ENCODE data around the gene MBNL3.
"Not testable (repeated sequence)": the region's sequence is repeated elsewhere in the genome, so short reads cannot be mapped to it uniquely, and the experiment has no call there.

MBNL3 gene

DNA sequence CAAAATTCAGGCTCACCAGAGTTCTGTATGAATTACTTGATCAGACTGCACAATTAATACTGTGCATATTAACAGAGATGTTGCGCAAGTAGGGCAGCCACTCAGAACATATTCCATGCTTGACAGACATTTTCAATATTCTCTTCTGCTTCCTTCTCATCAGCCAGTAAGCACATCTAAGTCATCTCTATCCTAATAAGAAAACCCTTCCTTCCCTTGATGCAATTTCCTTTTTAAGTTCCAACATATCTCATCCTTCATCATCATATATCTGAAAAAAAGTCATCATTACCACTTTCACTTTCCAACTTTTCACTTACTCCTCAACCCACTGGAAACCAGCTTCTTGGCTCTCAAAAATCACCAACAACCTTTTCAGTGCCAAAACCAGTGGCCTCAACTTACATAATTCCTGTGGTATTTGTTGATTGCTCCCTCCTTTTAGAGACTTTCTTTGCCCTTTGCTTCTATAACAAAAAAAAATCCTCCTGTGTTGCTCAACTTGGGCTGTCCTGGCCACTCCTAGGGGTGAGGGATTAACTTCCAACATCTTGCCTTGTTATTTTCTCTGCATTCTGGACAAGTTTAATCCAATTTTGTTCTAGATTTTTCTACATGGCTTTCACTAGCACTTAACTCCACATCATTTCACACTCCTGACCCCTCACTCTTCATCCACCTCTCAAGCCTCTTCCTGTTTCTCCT, 14.1 kb downstream of the MBNL3 start:
- no peak for DNase-seq

DNA sequence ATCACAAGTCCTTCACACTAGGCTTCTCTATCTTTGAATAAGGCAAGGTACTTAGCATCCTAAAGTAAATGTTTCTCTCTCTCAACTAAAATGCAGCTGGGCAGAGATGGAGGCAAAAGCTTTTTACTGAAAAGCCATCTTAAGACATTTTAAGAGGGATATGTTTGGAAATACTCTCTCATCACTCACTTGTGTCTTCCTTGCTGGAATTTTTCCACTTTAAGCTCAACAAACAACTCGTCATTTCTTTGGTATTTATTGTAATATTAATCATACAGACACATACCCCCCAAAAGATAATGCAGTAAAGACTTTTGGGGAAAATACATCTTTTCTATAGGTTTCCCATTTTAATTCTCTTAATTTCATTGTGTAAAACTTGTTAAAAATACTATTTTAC, 16.4 kb downstream of the MBNL3 start:
- DNase-seq: no peak

DNA sequence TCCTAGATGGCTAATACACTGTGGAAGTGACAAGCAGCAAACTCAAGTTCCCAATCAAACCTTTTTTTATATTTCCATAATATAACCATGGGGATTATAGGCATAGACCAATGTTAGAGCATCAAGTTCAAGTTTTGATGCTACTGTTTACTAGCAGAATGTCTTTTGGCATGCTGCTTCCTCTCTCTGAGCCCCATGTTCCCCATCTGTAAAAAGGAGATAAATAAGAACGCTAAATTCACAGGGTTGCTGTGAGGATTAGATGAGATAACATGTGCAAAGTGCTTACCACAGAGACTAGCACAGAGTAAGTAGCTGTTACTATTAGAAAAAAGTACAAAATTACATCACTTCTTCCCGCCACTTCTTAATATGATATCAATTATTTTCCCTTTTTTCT, 18.0 kb downstream of the MBNL3 start:
- DNase-seq: no peak

GRCh38 chrX:132470179-132470578, 18.7 kb downstream of the MBNL3 start:
- DNase-seq: no peak

GRCh38 chrX:132468454-132468853, 20.4 kb downstream of the MBNL3 start:
- DNase-seq: no peak

DNA sequence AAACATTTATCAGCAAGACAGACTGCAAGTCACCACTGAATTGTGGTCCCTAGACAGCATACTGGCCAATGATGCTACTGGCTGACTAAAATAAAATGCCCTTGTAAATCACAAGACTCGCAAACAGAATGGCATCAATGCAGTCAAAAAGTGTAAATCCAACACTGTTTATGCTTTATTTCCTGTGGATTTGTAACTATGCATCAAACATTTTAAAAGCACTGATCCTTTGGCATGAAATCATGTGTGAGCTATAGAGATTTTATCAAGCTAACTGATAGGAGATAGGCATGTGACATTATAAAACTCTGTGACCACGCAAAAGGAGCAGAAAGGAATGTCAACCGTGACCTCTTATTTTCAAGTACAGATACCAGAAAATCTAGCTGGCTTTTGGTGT, 20.8 kb downstream of the MBNL3 start:
- no peak for DNase-seq

DNA sequence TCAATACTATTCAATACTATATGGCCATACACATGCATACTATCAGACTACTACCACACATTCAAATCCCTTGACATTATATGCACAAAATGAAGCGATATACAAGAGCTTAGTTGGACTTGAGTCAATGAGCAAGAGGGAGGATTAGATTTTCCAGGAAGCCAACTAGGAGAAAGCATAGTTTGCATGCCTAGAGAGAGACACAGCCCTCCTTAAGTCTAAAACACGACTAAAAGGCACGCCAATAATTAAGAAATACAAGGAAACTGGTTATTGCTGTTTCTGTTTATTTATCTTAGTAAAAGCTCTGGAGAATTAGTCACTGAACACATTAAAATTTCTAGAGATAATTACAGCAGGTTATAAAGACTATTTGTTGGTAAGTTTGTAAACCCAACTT, 21.8 kb downstream of the MBNL3 start:
- DNase-seq: no peak

GRCh38 chrX:132463411-132463810, 25.4 kb downstream of the MBNL3 start:
- no peak for DNase-seq

DNA sequence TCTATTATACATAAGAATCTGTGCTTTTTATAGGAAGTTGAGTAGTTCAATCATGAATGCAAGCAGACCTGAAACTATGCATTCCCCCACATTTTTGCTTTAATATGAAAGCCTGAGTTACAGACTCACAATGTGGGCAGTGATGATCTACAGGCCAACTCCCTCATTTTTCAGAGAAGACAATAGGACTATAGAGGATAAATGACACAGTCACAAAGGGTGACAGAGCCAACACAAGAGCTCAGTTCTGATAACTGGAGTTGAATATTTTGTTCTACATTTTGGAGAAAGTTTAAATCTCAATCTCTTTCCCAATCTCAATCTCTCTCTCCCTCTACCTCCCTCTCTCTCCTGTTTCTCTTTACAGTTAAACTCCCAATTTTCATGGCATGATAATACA, 27.0 kb downstream of the MBNL3 start:
- no peak for DNase-seq

DNA sequence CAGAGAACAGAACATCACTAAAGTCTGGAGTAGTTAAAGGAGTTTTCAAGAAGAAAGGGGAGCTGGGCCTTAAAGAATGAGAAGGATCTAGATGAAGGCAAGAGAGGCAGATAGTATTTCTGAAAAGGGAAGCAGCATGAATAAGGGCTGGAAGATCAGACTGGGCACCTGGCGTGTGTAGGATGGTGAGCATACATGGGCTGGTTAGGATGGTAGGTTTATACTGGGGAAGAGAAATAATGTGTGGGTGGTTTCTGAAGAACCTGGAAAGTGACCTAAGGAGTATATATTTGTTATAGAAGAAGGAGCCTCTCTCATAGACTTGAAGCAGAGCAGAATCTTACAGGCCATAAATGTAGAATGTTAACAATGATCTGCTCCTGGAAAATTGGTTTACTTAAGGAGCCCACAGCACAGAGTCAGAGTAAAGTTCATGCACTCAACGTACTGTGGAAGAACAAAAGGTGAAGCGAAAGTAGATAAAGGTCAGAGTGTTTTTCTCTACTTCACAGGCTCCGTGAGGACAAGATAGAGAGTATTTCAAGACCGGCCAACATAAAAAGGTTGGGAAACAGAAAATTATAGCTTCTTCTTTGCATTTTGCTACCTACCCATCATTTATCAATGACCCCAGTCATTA, 35.8 kb downstream of the MBNL3 start:
- DNase-seq: no peak

- DNase-seq: not testable (repeated sequence)
These were observed 42.9 kb downstream of the MBNL3 start for GRCh38 chrX:132445909-132446308.

GRCh38 chrX:132444936-132445335, 43.9 kb downstream of the MBNL3 start:
- DNase-seq: no peak

DNA sequence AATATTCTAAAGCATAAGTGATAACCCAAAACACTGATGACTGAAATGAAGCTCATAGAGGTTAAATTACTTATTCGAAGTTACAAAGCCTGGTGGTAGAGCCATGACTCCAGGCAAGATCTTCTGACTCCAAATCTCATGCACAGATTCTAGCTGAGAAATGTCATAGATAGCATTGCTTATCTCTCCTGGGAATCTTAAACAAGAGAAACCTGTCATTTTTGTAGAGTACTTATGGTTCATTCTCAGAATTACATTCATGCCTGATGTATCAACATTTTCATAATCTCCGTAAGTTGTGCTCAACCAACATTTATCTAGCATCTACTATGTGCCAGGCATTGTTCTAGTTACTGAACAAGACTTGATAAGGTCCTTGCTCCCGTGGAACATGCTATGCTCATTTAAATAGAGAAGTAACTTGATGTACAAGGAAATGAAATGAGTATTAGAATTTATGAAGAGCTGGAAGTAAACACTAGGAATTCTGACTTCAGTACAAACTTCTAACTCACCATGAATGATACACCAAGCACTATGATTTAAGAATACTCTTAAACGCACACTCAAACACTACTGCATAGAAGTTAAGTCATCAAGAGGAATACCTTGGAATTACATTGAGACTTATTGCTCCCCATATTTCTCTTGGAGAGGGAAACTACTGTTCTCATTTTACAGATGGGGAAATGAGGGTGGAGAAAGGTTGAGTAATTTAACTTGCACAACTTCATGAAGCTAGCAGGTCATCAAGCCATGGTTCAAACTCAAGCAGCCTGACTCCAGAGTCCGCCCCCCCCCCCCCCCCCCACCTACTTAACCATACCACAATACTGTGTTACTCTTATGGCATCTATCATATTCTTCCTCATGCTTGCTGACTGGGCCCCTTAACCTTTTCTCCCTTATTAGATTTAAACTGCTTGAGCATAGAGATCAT, 45.4 kb downstream of the MBNL3 start:
- no peak for DNase-seq

GRCh38 chrX:132442691-132443090, 46.1 kb downstream of the MBNL3 start:
- DNase-seq: no peak

- DNase-seq: no peak
These were observed 53.6 kb downstream of the MBNL3 start for GRCh38 chrX:132435222-132435621.

DNA sequence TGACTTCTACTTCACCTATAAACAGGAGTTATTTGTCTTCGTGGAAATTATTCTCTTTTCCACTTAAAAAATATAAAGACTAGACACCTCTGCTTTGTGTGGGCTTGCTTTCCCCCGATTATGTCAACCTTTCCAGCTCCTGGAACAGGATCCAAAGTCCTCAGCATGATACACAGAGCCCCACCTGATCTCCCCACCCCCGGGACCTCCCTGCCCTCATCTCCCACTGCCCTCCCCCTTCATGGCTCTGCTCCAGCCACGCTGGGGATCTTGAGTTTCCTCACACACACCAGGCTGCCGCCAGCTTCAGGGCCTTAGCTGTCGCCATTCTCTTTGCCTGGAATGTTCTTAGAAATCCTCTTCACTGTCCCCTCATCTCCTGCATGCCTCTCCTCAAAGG, 55.3 kb downstream of the MBNL3 start:
- no peak for DNase-seq

GRCh38 chrX:132433001-132433400, 55.8 kb downstream of the MBNL3 start:
- DNase-seq: no peak

DNA sequence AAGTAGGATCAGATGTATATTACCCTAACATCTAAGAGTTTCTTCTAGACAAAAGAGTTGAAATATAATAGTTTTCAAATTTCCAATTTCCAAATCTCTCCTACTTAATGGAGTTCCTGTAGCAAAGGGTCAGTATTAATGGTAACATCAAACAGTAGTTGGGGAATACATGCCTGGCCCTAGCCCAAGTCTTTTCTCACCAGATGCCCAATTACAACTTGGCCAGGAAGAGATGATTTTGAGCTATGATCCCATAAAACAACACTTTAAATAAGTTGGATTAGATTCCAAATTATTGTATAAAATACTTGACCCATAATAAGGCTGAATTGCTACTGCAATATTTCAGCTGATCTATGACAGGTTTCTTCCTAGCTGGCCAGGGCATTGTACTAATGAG, 59.9 kb downstream of the MBNL3 start:
- no peak for DNase-seq

- no peak for DNase-seq
These were observed 62.0 kb downstream of the MBNL3 start for GRCh38 chrX:132426695-132427281.

DNA sequence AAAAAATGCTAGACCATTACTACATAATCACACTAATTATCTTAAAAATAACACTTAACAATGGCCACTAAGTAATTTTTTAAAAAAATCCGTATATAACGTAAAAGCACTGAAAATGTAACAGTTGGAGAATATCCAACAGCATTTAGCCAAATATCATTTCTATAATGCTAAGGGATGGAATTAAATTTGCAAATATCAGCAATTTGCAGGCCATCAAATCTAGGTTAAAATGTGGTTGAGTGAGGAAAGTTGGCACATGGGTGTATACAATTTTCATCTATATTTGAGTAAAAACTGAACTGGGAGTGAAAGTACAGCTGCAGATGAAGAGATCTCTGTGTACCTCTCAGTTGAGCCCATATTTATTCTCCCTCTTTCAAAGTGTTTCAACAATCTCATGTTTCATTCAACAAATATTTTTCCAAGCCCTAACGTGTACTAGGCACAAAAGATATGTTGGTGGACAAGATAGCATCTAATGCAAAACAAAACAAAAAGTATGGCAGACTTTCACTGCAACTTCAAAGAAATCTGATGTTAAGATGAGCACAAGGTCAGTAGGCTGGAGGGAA, 63.0 kb downstream of the MBNL3 start:
- no peak for DNase-seq

DNA sequence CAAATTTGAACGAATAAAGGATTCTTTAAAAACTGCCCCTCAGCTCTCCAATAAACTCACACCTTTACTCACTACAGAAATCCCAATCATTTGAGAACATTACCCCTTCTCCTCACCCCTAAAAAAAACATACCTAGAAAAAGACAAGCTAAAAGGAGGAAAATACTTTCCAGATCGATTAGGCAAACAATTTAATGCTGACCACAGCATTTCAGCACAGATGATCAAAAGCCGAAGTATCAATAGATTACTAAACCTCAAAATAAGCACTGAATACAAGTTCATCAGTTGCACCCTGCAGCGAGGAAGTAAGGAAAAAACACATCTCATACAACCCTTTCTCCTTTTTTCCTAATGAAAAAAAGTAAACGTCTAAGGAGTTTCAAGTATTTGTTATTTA, 65.5 kb downstream of the MBNL3 start:
- no peak for DNase-seq

- DNase-seq: no peak
These were observed 73.8 kb downstream of the MBNL3 start for GRCh38 chrX:132415012-132415411.

DNA sequence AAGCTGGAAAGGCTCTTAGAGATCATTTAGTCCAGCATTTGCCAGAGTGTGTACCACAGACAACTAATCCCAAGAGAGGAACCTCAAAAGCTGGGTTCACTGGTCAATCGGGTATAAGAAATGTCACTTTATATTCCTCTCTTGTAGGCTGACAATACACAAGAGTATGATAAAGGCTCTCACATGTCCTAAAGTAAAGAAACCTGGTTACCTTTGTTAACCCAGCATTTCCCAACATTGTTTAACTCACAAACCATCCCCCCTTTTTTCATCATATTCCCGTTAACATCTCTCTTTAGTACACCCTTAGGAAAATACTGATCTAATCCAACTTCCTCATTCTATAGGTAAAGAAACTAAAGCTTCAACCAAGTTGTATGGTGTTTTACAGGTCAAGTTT, 74.4 kb downstream of the MBNL3 start:
- no peak for DNase-seq

Data from activated CD4-positive, CD25-positive, alpha-beta regulatory T cell (primary cell).